Trophoblast cell (in vitro differentiated cells and primary cell): ENCODE data around the gene TLR9.
A peak's percentile ranks its signal among the peaks of the same experiment; 100 is the strongest.

ENCODE experiments used
- DNase-seq, 2 donors: peaks; one replicate each; pipeline ENCODE4 v3.0.0-alpha.2; 2016
- H2AFZ ChIP-seq: 2 replicates; pipeline ENCODE4 v1.6.1; 2013; ENCODE audit warnings: low read length, moderate library complexity, mild to moderate bottlenecking; ENCODE audit not compliant: insufficient read depth, poor library complexity
- H2AK5ac ChIP-seq: 2 replicates; pipeline ENCODE4 v1.6.1; 2013; ENCODE audit warnings: mild to moderate bottlenecking, low read length
- H2BK120ac ChIP-seq: 2 replicates; pipeline ENCODE4 v1.6.1; 2013; ENCODE audit warnings: low read length, mild to moderate bottlenecking, moderate library complexity; ENCODE audit not compliant: insufficient read depth, poor library complexity
- H2BK12ac ChIP-seq: 2 replicates; pipeline ENCODE4 v1.6.1; 2013; ENCODE audit warnings: mild to moderate bottlenecking, low read length, moderate library complexity
- H2BK5ac ChIP-seq: 2 replicates; pipeline ENCODE4 v1.6.1; 2013; ENCODE audit warnings: low read length, low read depth, moderate library complexity, mild to moderate bottlenecking; ENCODE audit not compliant: poor library complexity
- H3K14ac ChIP-seq: 2 replicates; pipeline ENCODE4 v1.6.1; 2013; ENCODE audit warnings: mild to moderate bottlenecking, low read length
- H3K18ac ChIP-seq: 2 replicates; pipeline ENCODE4 v1.6.1; 2013; ENCODE audit warnings: mild to moderate bottlenecking, low read length
- H3K23ac ChIP-seq: 2 replicates; pipeline ENCODE4 v1.6.1; 2013; ENCODE audit warnings: low read length
- H3K27ac ChIP-seq: 2 replicates; pipeline ENCODE4 v1.5.1; 2013; ENCODE audit warnings: low read depth, mild to moderate bottlenecking, inconsistent platforms, low read length, moderate library complexity
- H3K27me3 ChIP-seq: 2 replicates; pipeline ENCODE4 v1.6.1; 2013; ENCODE audit warnings: inconsistent platforms, mild to moderate bottlenecking, low read length, moderate library complexity; ENCODE audit not compliant: insufficient read depth
- H3K36me3 ChIP-seq, 2 experiments: 1 replicate in 1 of 2; 2 replicates in 1 of 2; pipeline ENCODE4 v1.6.1; 2013; ENCODE audit warnings: low read length in 2 of 2, mild to moderate bottlenecking in 2 of 2, moderate library complexity in 1 of 2; ENCODE audit not compliant: insufficient read depth in 2 of 2, control insufficient read depth in 1 of 2
- H3K4ac ChIP-seq: 2 replicates; pipeline ENCODE4 v1.6.1; 2013; ENCODE audit warnings: low read depth, mild to moderate bottlenecking, low read length, moderate library complexity
- H3K4me1 ChIP-seq, 2 experiments: 1 replicate in 1 of 2; 2 replicates in 1 of 2; pipeline ENCODE4 v1.6.1; 2013; ENCODE audit warnings: low read length in 2 of 2, mild to moderate bottlenecking in 2 of 2, moderate library complexity in 1 of 2; ENCODE audit not compliant: insufficient read depth in 2 of 2, control insufficient read depth in 1 of 2
- H3K4me2 ChIP-seq: 2 replicates; pipeline ENCODE4 v1.6.1; 2013; ENCODE audit warnings: inconsistent platforms, mild to moderate bottlenecking, low read length, moderate library complexity
- H3K4me3 ChIP-seq: 2 replicates; pipeline ENCODE4 v1.5.1; 2013; ENCODE audit warnings: mild to moderate bottlenecking, low read depth, low read length, inconsistent platforms
- H3K79me1 ChIP-seq: one replicate; pipeline ENCODE4 v1.6.1; 2013; ENCODE audit warnings: low read length
- H3K79me2 ChIP-seq: 2 replicates; pipeline ENCODE4 v1.6.1; 2013; ENCODE audit warnings: low read length, mild to moderate bottlenecking; ENCODE audit not compliant: control insufficient read depth, insufficient read depth, poor library complexity
- H3K9ac ChIP-seq: 2 replicates; pipeline ENCODE4 v1.6.1; 2013; ENCODE audit warnings: mild to moderate bottlenecking, low read length
- H3K9me3 ChIP-seq: 2 replicates; pipeline ENCODE4 v1.6.1; 2013; ENCODE audit warnings: low read depth, mild to moderate bottlenecking, control low read depth, inconsistent platforms, low read length; ENCODE audit not compliant: insufficient read depth
- H4K12ac ChIP-seq: 2 replicates; pipeline ENCODE4 v1.6.1; 2013; ENCODE audit warnings: low read depth, mild to moderate bottlenecking, low read length, moderate library complexity
- H4K8ac ChIP-seq: 2 replicates; pipeline ENCODE4 v1.6.1; 2013; ENCODE audit warnings: low read depth, mild to moderate bottlenecking, low read length, moderate library complexity
- H4K91ac ChIP-seq: one replicate; pipeline ENCODE4 v1.6.1; 2013; ENCODE audit warnings: low read depth, mild to moderate bottlenecking, low read length, moderate library complexity
- WGBS: extraction: QIAGEN DNeasy Blood & Tissue Kit; methylation state at CpG from one replicate; pipeline ENCODE4 v1.1.7; 2013; ENCODE audit warnings: missing lambda C conversion rate; ENCODE audit not compliant: insufficient read length, insufficient coverage; ENCODE audit errors: extremely low coverage; 5-methylcytosine and 5-hydroxymethylcytosine counted together

Gene TLR9

DNA sequence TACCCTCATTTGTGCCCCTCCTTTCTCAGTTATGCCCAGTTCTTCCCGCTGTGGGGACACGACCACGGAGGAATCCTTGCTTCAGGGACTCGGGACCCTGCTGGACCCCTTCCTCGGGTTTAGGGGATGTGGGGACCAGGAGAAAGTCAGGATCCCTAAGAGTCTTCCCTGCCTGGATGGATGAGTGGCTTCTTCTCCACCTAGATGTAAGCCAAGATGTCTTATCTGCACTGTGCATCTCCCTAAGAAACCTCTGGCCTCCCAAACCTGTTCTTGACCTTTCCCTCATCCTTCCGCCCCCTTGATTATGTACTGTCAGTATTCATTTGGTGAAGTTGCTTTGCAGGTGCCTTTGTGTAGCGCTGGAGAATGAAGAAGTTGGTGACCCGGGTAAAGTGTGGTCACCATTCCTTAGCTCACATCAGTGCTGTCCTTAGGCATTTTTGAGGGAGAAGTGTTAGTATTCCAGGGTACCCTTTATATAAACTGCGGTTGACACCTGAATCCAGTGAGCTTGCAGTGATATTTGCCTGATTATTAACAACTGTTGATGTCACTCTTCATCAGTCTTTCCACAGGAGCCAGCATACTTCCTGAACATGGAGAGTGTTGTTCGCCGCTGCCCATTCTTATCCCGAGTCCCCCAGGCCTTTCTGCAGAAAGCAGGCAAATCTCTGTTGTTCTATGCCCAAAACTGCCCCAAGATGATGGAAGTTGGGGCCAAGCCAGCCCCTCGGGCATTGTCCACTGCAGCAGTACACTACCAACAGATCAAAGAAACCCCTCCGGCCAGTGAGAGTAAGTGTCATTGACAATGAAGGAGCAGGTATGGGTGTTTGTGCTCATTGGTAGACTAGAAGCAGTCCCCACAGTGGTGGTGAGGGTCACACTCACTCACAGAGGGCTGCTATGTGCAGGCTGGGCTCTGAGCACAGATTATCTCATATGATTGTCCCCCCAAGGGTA is 26.5 kb downstream of the TLR9 start:
- Histone ChIP-seq H4K8ac (peak overlapping the region; percentile 94), H3K14ac (peak overlapping the region; percentile 98), H3K79me1 (peaks cover 11% of the 10 kb centered on the region), H3K27ac (no peak overlapping the region), H3K36me3 (peaks cover 18 to 21% of the 10 kb centered on the region in 2 experiments), H3K9ac (peak overlapping the region; percentile 88), H3K9me3 (peaks cover 2% of the 10 kb centered on the region), H3K27me3 (no peaks in the 10 kb centered on the region), H3K4me3 (peak overlapping the region; percentile 95), H2AFZ (peak overlapping the region; percentile 94), H3K79me2 (peaks cover 7% of the 10 kb centered on the region), H3K18ac (peak overlapping the region; percentile 99), H4K91ac (peak overlapping the region; percentile 95), H2BK120ac (peak overlapping the region; percentile 29), H3K4me1 (peaks cover 11 to 14% of the 10 kb centered on the region in 2 experiments), H2BK5ac (peak overlapping the region; percentile 88), H3K4ac (peak overlapping the region; percentile 85), H3K23ac (no peak overlapping the region), H2BK12ac (no peak overlapping the region), H3K4me2 (peak overlapping the region; percentile 77), H4K12ac (peak overlapping the region; percentile 79), H2AK5ac (peak overlapping the region; percentile 93)
- DNase-seq: peak in 1 of 2 donors; percentile 41
- WGBS: no CpG with 5 or more reads among the region's 14 CpGs

DNA sequence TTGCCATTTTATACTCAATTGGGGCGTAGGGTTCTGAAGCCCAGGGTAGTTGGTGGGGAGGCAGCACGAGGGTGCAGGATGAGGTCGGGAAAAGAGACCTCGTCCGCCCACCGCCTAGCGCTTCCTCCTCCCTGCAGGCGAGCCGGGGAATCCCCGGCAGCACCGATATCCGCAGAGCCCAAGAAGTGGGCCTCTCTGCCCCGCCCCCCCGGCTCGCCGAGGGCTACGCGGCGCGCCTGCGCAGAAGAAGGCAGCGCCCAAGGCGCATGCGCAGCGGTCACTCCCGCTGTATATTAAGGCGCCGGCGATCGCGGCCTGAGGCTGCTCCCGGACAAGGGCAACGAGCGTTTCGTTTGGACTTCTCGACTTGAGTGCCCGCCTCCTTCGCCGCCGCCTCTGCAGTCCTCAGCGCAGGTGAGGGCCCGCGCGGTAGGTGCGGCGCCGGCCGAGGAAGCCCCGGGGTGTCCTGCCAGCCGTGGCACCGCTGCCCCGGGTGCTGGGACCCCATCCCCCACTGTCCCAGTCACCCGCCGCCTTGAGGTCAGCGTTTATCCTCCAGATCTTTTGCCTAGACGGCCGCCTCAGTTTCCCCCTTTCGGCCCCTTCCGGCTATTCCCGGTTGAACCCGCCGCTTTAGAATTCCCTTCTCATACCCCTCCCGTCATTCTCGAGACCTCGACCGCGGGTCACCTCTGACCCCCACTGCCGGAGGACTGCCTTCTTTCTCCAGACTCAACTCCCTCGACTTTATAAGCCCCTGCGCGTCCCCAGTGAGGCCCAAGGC is 27.4 kb downstream of the TLR9 start, which contains the start of gene ALAS1:
ALAS1 (plus strand) TSS at position 319 of the 784 bp plus-strand sequence. CDS start 1,082 bp downstream, outside the sequence.
- Histone ChIP-seq H2BK5ac (peak within 1 kb of the TSS; percentile 88), H3K4me1 (peaks cover 11 to 14% of the 10 kb centered on the region in 2 experiments), H3K14ac (peak within 1 kb of the TSS; percentile 98), H3K23ac (no peak within 1 kb of the TSS), H3K4ac (peak within 1 kb of the TSS; percentile 85), H3K36me3 (peaks cover 12% of the 10 kb centered on the region in 2 experiments), H3K18ac (peak within 1 kb of the TSS; percentile 99), H2AK5ac (peak within 1 kb of the TSS; percentile 93), H2BK120ac (peak within 1 kb of the TSS; percentile 88), H3K27ac (peak within 1 kb of the TSS; percentile 79), H4K12ac (peak within 1 kb of the TSS; percentile 79), H4K8ac (peak within 1 kb of the TSS; percentile 94), H3K79me1 (peaks cover 11% of the 10 kb centered on the region), H3K79me2 (peaks cover 7% of the 10 kb centered on the region), H3K27me3 (no peaks in the 10 kb centered on the region), H2BK12ac (peak within 1 kb of the TSS; percentile 59), H3K9me3 (peaks cover 2% of the 10 kb centered on the region), H3K9ac (peak within 1 kb of the TSS; percentile 88), H3K4me3 (peak within 1 kb of the TSS; percentile 95), H2AFZ (peak within 1 kb of the TSS; percentile 94), H3K4me2 (peak within 1 kb of the TSS; percentile 77), H4K91ac (peak within 1 kb of the TSS; percentile 95)
- WGBS: no CpG with 5 or more reads among the region's 71 CpGs
- DNase-seq: peak; percentile 93 to 98

- Histone ChIP-seq H3K27me3 (no peaks in the 10 kb centered on the region), H3K79me1 (peaks cover 11% of the 10 kb centered on the region), H3K27ac (no peak overlapping the region), H3K9me3 (peaks cover 2% of the 10 kb centered on the region), H4K8ac (peak overlapping the region; percentile 92), H3K18ac (peak overlapping the region; percentile 55), H3K36me3 (peaks cover 7 to 11% of the 10 kb centered on the region in 2 experiments), H2BK12ac (peak overlapping the region; percentile 1), H3K14ac (peak overlapping the region; percentile 60), H4K12ac (peak overlapping the region; percentile 72), H3K4ac (peak overlapping the region; percentile 14), H4K91ac (peak overlapping the region; percentile 87), H3K4me3 (no peak overlapping the region), H2AFZ (peak overlapping the region; percentile 61), H2BK5ac (peak overlapping the region; percentile 10), H3K23ac (no peak overlapping the region), H3K9ac (peak overlapping the region; percentile 11), H3K4me1 (peaks cover 11 to 14% of the 10 kb centered on the region in 2 experiments), H3K4me2 (peak overlapping the region; percentile 60), H2AK5ac (no peak overlapping the region), H3K79me2 (peaks cover 7% of the 10 kb centered on the region), H2BK120ac (peak overlapping the region; percentile 20)
- no peak for DNase-seq
- no CpG with 5 or more reads among the region's 10 CpGs for WGBS
These were observed 28.0 kb downstream of the TLR9 start for GRCh38 chr3:52197499-52197841.

GRCh38 chr3:52196977-52197376 is 28.5 kb downstream of the TLR9 start:
- Histone ChIP-seq H3K9me3 (no peaks in the 10 kb centered on the region), H4K12ac (no peak overlapping the region), H2AK5ac (no peak overlapping the region), H3K4me3 (no peak overlapping the region), H2AFZ (no peak overlapping the region), H3K79me1 (peaks cover 11% of the 10 kb centered on the region), H3K27me3 (no peaks in the 10 kb centered on the region), H3K27ac (no peak overlapping the region), H3K18ac (no peak overlapping the region), H3K79me2 (peaks cover 7% of the 10 kb centered on the region), H4K8ac (peak overlapping the region; percentile 92), H3K4me1 (peaks cover 11 to 14% of the 10 kb centered on the region in 2 experiments), H4K91ac (peak overlapping the region; percentile 87), H3K4ac (no peak overlapping the region), H3K9ac (no peak overlapping the region), H3K36me3 (peaks cover 4 to 9% of the 10 kb centered on the region in 2 experiments), H2BK12ac (peak overlapping the region; percentile 44), H3K14ac (no peak overlapping the region), H2BK5ac (no peak overlapping the region), H3K23ac (no peak overlapping the region), H2BK120ac (no peak overlapping the region), H3K4me2 (no peak overlapping the region)
- WGBS: no CpG with 5 or more reads among the region's 3 CpGs
- no peak for DNase-seq
